Activated CD4-positive, alpha-beta T cell treated with anti-CD3 and anti-CD28 coated beads, Interleukin-2, Interleukin-6, amounts not matched to agents 100 ng/mL and 50 ng/mL, durations not matched to agents 16 hours and 8 hours (primary cell): Measurements from ENCODE around the gene CD47.
A peak's percentile ranks its signal among the peaks of the same experiment; 100 is the strongest.

Experiments used
- DNase-seq: peaks from one replicate; pipeline ENCODE4 v3.0.0-alpha.2; 2020

CD47 gene

GRCh38 chr3:108114423-108115065 is 23.7 kb upstream of the CD47 start:
- DNase-seq, result no peak

GRCh38 chr3:108113975-108114374 is 23.1 kb upstream of the CD47 start:
- DNase-seq, result no peak

DNA sequence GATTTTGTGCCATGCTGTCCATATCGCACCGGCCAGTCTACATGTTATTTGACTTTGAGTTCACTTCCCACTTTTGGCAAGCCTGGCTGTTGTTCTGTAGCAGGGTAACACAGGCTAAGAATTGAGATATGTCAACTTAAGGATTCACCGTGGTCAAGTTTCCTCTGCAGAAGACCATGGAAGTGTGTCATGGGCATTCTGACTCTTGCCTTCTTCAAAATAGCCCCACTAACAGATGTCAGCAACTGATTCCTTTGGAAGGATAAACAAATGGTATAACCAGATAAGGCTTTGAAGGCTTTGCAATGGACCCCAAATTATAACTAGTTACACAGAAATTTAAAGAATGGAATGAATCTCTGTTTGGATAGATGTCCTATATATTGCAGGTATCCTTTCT is 20.1 kb upstream of the CD47 start:
- no peak for DNase-seq

DNA sequence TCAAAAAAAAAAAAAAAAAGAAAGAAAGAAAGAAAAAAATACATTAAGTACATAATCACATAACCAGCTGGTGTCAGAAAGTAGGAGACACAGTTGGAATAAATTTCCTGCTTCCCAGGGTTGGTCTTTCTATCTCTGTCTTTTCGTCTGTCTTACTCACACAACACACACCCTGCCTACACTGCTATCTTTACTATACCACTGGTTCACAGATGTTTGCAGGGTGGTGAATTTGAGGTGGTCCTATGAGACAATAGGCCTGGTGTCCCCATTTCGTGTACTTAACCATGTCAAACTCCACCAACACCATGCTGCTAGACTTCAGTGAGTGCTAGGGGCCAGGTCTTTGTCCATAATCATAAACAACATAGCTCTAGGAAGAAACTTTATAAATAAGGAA is 17.6 kb upstream of the CD47 start:
- DNase-seq, result no peak

- no peak for DNase-seq
Measured at GRCh38 chr3:108106449-108106848, 15.6 kb upstream of the CD47 start.

DNA sequence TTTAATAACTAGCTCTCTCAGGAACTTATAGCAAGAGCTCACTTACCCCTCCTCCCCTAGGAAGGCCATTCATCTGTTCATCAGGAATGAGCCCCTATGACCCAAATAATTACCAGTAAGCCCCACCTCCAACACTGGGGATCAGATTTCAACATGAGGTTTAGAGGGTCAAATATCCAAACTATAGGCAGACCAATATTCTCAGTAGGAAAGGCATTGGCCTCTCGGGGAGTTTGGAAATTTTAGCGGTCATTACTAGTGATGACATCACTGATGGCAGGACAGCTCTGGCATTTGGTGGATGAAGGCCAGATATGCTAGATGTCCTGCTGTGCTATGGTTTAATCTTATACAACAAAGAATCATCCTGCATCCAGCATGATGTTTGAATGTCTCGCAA is 15.2 kb upstream of the CD47 start:
- DNase-seq, result no peak

DNA sequence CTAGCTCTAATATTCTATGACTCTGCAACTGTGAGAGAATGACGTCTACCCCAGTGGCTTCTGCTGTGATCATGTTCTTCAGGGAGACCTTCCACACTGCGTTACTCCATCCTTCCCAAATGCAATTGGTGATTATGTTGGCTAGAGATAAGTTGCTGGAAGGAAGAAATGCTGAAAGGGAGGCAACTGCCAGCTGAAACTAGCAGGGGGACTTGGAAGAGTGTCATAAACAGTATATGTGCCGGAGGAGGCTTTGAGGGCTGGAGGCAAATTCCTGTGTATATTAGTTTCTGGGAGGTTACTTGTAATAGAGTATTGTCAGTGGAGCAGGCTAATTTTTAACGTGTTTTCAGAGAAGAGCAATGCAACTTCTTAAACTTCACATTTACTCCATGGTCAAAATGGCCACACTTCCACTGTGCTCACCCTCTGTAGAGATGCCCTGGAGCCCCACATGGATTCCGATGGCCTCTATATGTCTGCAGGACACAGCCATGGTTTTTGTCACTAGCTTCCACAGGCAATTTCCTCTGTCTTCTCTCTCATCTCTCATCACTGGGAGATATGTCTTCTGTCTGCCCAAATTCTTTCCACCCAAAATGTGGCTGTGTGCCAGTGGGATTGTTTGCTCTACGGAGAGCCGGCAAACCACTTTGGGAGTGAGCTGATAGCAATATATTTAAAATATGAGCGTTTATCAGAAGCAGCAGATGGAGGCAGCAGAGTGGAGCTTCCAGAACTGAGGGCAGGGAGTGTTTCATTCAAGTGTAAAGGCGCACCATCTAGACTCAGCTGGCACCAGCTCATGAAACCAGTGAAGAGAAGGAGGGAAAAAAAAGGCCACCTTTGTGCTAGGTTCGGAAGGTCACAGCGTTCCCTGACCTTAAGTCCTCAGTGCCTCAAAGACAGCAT is 13.3 kb upstream of the CD47 start:
- DNase-seq, result no peak

GRCh38 chr3:108103040-108103751 is 12.4 kb upstream of the CD47 start:
- DNase-seq, result no peak

- DNase-seq, result no peak
Measured at GRCh38 chr3:108102420-108103039, 11.7 kb upstream of the CD47 start.

GRCh38 chr3:108100906-108101660 is 10.3 kb upstream of the CD47 start:
- DNase-seq, result peak; percentile 78

DNA sequence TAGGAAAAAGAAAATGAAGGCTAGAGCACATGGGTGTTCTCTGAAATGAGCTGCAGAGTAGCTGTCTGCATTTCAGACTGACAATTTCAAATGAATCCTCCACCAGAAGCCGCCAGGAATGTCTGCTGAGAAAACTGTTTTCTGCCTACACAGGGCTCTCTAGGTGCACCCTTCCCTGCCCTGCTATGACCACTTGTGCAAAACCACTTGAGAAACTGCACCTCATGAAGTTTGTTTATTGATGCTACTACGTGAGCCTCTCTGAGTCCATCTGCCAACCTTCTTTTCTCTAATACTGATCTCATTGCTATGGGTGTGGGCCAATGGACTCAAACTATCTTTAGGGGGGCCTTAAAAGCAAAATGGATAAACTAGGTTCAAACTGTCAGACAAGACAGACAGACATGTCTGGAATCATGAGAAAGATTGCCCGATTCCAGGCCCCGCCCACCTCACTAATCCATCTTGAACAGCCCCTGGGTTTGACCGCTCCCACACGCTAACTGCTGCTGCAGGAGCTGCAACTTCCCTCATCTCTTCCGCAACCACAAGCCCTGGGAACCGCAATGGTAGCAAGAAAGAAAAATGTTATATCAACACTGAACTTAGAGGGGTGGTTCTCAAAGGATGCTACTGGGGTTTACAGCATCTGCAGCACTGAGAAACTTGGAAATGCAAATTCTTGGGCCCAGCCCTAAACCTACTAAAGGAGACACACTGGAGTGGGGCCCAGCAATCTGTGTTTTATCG is 9.0 kb upstream of the CD47 start:
- DNase-seq, result no peak

- DNase-seq, result no peak
Measured at GRCh38 chr3:108099244-108099643, 8.4 kb upstream of the CD47 start.

- no peak for DNase-seq
Measured at GRCh38 chr3:108098003-108098370, 7.2 kb upstream of the CD47 start.

- DNase-seq, result no peak
Measured at GRCh38 chr3:108097322-108098002, 6.6 kb upstream of the CD47 start.

DNA sequence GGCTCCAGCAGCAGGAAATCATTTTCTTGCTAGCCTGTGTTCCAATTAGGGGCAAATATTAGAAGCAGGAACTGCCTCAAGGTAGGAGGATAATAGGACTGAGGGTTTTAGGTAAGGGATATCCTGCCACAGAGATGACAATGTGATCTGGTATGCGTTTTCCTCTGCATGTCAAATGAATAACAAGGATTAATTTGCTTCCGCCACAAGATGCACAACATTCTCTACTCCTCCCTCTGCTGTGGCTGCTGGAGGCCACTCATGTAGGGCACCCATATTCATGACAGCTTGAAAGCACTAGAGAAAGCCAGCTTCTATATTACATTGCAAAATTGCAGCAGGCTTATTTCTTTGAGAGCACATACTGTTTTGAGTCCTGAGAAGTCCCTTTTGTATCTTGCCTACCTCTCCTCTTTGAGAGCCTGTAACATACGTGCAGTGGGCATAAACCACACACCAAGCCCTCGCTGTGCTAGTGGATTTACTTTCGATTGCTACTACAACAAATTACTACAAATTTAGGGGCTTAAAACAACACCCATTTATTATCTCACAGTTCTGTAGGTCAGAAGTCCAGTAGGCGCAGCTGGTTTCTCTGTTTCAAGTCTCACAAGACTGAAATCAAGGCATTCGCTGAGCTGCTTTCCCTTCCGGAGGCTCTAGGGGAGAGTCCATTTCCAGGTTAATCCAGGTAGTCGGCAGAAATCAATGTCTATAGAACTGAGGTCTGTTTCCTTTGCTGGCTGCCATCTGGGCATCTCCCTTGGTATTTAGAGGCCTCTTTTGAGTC is 5.9 kb upstream of the CD47 start:
- no peak for DNase-seq

GRCh38 chr3:108093616-108094015 is 2.8 kb upstream of the CD47 start:
- no peak for DNase-seq

GRCh38 chr3:108093021-108093420 is 2.2 kb upstream of the CD47 start:
- DNase-seq, result no peak

DNA sequence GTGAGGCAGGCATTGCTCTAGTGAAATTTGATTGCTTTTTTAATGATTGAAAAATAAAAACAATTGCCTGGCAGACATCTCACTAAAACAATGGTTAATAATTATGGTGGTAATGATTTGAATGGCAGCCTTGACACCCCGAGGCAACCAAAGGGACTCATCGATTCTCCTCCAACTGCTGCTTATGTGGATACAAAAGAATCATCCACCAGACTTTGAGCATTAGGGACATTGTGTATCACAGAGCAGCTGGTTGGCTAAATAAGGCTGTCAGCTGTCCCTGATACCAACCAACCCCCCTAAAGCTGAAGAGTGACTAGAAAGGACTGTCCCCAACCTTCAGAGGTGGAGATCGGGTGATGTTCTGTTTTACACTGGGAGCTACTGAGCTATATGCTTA is 1.7 kb upstream of the CD47 start:
- DNase-seq, result no peak

- DNase-seq, result no peak
Measured at GRCh38 chr3:108091498-108092250, 843 bp upstream of the CD47 start.
